ENCODE results near the gene LMTK3. TPM values are rescaled to one million over a fixed set of nuclear protein-coding genes. Genes with fewer than 3 reads are reported as not detected.

Gene LMTK3
- total and polyA plus RNA-seq, 2 of the 13 experiments (the other 11 are each of a cell fraction or from before 2014, with no cell fraction given) = 0.18 to 0.29 TPM

DNA sequence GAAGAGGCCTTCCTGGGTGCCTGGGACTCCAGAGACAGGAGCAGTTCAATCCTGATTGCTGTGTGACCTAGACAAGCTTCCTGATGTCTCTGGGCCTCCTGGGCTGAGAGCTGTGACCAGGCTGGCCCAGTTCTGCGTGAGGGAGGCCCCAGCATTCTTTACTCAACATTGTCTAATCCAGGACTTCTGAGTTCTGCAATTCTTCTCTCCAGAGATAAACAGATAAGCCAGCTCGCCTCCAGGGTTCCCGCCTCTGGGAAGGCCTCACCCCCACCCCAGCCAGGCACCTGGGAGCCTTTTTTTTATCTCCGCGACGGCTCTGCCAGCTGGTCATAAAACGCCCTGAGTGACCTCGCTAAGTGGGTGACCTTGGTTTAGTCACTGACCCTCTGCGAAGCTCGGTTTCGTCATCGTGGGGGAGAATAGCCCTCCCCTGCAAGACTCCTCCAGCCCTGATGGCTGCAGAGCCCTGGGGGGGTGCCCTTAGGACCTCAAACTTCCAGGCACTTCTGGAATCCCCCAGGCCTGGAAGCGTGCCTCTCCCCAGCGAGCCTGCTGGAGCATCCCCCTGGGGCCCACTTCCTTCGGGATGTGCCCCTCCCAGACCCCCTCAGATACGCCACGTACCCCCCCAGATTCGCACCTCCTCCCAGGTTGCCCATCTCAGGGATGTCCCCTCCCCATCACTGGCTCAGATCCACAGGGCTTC, 42.2 kb upstream of the LMTK3 start (continued):
- TF ChIP-seq, protein P1, sequence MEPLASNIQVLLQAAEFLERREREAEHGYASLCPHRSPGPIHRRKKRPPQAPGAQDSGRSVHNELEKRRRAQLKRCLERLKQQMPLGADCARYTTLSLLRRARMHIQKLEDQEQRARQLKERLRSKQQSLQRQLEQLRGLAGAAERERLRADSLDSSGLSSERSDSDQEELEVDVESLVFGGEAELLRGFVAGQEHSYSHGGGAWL (CRISPR knock-in tag; IDR thresholded peaks at IDR 0.05) = no peak
- TF ChIP-seq, protein P2, sequence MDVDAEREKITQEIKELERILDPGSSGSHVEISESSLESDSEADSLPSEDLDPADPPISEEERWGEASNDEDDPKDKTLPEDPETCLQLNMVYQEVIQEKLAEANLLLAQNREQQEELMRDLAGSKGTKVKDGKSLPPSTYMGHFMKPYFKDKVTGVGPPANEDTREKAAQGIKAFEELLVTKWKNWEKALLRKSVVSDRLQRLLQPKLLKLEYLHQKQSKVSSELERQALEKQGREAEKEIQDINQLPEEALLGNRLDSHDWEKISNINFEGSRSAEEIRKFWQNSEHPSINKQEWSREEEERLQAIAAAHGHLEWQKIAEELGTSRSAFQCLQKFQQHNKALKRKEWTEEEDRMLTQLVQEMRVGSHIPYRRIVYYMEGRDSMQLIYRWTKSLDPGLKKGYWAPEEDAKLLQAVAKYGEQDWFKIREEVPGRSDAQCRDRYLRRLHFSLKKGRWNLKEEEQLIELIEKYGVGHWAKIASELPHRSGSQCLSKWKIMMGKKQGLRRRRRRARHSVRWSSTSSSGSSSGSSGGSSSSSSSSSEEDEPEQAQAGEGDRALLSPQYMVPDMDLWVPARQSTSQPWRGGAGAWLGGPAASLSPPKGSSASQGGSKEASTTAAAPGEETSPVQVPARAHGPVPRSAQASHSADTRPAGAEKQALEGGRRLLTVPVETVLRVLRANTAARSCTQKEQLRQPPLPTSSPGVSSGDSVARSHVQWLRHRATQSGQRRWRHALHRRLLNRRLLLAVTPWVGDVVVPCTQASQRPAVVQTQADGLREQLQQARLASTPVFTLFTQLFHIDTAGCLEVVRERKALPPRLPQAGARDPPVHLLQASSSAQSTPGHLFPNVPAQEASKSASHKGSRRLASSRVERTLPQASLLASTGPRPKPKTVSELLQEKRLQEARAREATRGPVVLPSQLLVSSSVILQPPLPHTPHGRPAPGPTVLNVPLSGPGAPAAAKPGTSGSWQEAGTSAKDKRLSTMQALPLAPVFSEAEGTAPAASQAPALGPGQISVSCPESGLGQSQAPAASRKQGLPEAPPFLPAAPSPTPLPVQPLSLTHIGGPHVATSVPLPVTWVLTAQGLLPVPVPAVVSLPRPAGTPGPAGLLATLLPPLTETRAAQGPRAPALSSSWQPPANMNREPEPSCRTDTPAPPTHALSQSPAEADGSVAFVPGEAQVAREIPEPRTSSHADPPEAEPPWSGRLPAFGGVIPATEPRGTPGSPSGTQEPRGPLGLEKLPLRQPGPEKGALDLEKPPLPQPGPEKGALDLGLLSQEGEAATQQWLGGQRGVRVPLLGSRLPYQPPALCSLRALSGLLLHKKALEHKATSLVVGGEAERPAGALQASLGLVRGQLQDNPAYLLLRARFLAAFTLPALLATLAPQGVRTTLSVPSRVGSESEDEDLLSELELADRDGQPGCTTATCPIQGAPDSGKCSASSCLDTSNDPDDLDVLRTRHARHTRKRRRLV (CRISPR knock-in tag; IDR thresholded peaks at IDR 0.05) = no peak
- TF ChIP-seq ZNF709 (CRISPR knock-in tag; IDR thresholded peaks at IDR 0.05) = no peak
- no peak for TF ChIP-seq SPEN (CRISPR knock-in tag; IDR thresholded peaks at IDR 0.05; ENCODE audit: low read depth)
- no peak for TF ChIP-seq ZKSCAN1 (IDR thresholded peaks at IDR 0.05; ENCODE audit: low read length)
- peak; percentile 64 for TF ChIP-seq ZFP36 (IDR thresholded peaks at IDR 0.05; ENCODE audit: borderline replicate concordance, low read depth, low read length, partially characterized antibody)
- TF ChIP-seq KDM6A (CRISPR knock-in tag; IDR thresholded peaks at IDR 0.05; ENCODE audit: low read depth) = no peak
- no peak for TF ChIP-seq ZNF550 (CRISPR knock-in tag; IDR thresholded peaks at IDR 0.05; ENCODE audit: borderline replicate concordance)
- TF ChIP-seq, protein P3, sequence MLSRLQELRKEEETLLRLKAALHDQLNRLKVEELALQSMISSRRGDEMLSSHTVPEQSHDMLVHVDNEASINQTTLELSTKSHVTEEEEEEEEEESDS (CRISPR knock-in tag; IDR thresholded peaks at IDR 0.05; ENCODE audit: borderline replicate concordance) = no peak
- TF ChIP-seq ZBTB7B (CRISPR knock-in tag; IDR thresholded peaks at IDR 0.05) = peak; percentile 61; the same call in 1 of the 2 replicates
- no peak for TF ChIP-seq ZFP36L2 (CRISPR knock-in tag; IDR thresholded peaks at IDR 0.05)
- 0 out of 2 replicates have a peak, but pooled peaks have one; percentile 31 for TF ChIP-seq MAZ (IDR thresholded peaks at IDR 0.05; ENCODE audit: borderline replicate concordance, low read depth, low read length)
- TF ChIP-seq MAZ (CRISPR knock-in tag; IDR thresholded peaks at IDR 0.05; ENCODE audit: low read depth) = no peak
- TF ChIP-seq, protein P4, sequence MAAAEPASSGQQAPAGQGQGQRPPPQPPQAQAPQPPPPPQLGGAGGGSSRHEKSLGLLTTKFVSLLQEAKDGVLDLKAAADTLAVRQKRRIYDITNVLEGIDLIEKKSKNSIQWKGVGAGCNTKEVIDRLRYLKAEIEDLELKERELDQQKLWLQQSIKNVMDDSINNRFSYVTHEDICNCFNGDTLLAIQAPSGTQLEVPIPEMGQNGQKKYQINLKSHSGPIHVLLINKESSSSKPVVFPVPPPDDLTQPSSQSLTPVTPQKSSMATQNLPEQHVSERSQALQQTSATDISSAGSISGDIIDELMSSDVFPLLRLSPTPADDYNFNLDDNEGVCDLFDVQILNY (CRISPR knock-in tag; conservative IDR thresholded peaks at IDR 0.05) = no peak
- no peak for TF ChIP-seq MAFF (IDR thresholded peaks at IDR 0.05; ENCODE audit: low read depth, low read length)
- no peak for TF ChIP-seq ATRX (CRISPR knock-in tag; IDR thresholded peaks at IDR 0.05; ENCODE audit: borderline replicate concordance)
- TF ChIP-seq FOXP1 (IDR thresholded peaks at IDR 0.05) = no peak
- no peak for TF ChIP-seq FOXP1 (CRISPR knock-in tag; IDR thresholded peaks at IDR 0.05)
- peak; percentile 65; the same call in 1 of the 2 replicates for TF ChIP-seq MIER3 (CRISPR knock-in tag; IDR thresholded peaks at IDR 0.05; ENCODE audit: borderline replicate concordance)
- TF ChIP-seq ZNF543 (CRISPR knock-in tag; IDR thresholded peaks at IDR 0.05) = no peak
- TF ChIP-seq ZNF768 (CRISPR knock-in tag; IDR thresholded peaks at IDR 0.05) = peak; percentile 100
- no peak for TF ChIP-seq RBM39 (IDR thresholded peaks at IDR 0.05; ENCODE audit: low read depth, low read length, poor library complexity, severe bottlenecking)

All from HepG2 (cell line).